ENCODE measurements around the gene RSRC1. TPM values are rescaled to one million over a fixed set of nuclear protein-coding genes. Genes with fewer than 3 reads are reported as not detected.

The RSRC1 gene
- polyA plus RNA-seq, 6 donors from 2014 or later, result 36.5 to 50.2 (median 42.7) TPM

DNA sequence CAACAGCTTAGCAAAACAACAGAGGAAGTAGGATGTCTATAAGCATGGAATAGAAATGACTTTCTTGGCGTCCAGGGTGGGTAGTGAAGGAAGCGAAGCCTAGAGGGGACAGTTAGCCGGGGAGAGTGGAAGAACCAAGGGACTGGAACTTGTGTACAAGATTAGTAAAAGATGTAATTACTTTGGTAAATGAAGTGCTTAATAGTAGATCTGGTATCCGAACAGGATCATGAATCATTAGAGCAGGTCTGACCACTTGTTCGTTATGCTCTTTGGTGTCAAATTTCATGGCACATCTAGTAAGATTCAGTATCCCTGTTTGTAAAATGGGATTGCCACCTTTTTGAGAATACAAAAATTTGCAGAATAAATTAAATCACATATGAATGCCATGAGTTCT, 348.6 kb downstream of the RSRC1 start:
- Mint-ChIP-seq H3K27me3 (no peaks in the 10 kb centered on the region), H3K27ac (peak overlapping the region in 1 of 6 donors; percentile 55), H3K9me3 (no peaks in the 10 kb centered on the region), H3K36me3 (peaks cover 0 to 7% of the 10 kb centered on the region in 2 donors), H3K4me1 (peaks cover 4 to 10% (median 9%) of the 10 kb centered on the region in 3 donors), H3K4me3 (peak overlapping the region in 1 of 8 donors; percentile 32)
- DNase-seq (no peak), ATAC-seq (ENCODE audit: low read depth in 2 of 2) (no peak)

DNA sequence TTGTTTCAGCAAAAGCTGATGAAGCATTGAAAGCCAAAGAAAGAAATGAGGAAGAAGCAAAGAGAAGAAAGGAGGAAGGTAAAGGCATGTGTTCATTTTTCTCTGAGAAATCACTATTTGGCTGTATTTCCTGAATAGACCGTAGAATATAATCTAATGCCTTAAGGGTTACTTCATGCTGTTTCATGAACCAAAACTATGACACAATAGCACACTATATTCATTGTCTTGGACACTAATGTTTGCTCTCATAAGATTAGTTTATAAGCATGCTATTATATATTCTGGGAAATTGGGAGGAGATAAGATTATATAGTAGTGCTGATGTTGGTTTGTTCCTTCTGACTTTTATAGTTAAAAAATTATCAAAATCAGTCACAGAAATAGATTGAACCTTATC, 351.0 kb downstream of the RSRC1 start:
- Mint-ChIP-seq H3K4me3 (no peak overlapping the region), H3K4me1 (peaks cover 3 to 10% (median 4%) of the 10 kb centered on the region in 3 donors), H3K27me3 (no peaks in the 10 kb centered on the region), H3K27ac (no peak overlapping the region), H3K9me3 (no peaks in the 10 kb centered on the region), H3K36me3 (no peaks in the 10 kb centered on the region)
- ATAC-seq (ENCODE audit: low read depth in 2 of 2) (no peak), DNase-seq (no peak)

DNA sequence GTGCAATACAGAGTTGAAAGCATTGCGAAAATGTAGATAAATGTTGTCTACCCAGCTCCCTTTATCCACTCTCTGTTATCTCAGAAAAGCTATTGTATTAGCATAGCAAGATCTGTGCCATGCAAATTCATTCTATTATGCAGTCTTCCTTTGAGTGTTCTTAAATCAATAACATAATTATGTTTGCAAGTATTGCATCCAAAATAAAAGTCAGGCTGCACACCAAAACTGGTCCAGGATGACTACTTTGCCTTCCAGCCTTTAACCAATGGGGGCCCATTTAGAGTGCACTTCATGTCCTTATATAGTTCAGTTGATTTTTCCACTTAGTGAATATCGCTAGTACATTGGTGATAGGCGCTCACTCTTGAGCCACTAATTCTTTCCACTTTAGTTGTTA, 353.7 kb downstream of the RSRC1 start:
- Mint-ChIP-seq H3K27me3 (no peaks in the 10 kb centered on the region), H3K4me3 (no peak overlapping the region), H3K27ac (peak overlapping the region in 1 of 6 donors; percentile 51), H3K36me3 (no peaks in the 10 kb centered on the region), H3K9me3 (no peaks in the 10 kb centered on the region), H3K4me1 (peaks cover 0 to 5% (median 4%) of the 10 kb centered on the region in 3 donors)
- no peak for ATAC-seq (ENCODE audit: low read depth in 2 of 2)
- no peak for DNase-seq

DNA sequence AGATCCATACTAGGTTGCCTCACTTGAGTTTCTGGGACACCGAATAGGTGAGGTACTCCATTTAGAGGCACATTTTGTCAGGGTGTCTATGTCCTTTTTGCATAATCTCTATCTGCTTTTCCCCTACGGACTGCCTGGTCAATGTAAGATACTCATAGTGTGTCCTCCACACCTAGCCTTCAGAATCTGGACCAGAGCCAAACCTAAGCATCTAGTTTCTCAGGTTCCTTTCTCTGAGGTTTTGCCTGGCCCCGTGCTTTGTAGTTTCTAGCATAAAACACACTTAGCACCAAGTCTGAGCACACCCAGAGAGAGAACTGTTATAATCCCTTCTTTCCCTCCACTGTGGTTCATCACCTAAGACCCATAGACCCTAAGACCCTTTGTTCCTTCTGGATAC, 355.2 kb downstream of the RSRC1 start:
- ATAC-seq (ENCODE audit: low read depth in 2 of 2) (no peak), DNase-seq (no peak)
- Mint-ChIP-seq H3K4me1 (peaks cover 0 to 4% (median 0%) of the 10 kb centered on the region in 3 donors), H3K9me3 (no peaks in the 10 kb centered on the region), H3K36me3 (no peaks in the 10 kb centered on the region), H3K4me3 (no peak overlapping the region), H3K27me3 (no peaks in the 10 kb centered on the region), H3K27ac (peak overlapping the region in 2 of 6 donors; percentile 25 to 33)

DNA sequence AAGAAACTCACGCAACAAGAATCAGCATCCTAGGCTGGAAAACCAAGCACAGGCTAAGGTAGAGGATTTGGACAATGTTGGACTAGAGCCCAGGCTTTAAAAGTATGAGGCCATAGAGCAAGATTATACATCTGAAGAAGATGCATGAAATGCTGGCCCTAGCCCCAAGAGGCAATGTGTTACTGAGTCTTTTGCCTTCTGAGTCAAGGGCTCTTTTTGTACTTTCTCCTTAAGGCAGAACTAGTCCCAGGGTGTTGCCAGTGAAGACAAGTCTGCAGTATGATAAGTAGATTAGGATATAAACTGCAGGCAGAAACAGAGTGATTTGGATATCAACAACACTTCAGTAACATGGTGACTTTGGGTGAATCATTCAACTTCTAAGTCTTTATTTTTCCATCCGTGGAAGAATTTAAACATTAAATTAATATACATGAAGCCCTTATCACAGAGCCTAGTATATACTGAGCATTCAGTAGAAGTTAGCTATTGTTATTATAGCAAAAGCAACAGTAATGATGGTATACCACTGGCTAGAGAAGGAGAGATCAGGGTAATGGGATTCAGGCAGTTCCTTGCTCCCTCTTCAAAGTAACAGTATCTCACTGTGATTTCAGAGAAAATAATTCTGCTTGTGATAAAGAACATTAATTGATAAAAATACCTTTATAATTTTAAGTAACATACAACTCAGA, 361.2 kb downstream of the RSRC1 start:
- no peaks in the 10 kb centered on the region for H3K4me1 Mint-ChIP-seq
- H3K27me3 Mint-ChIP-seq, result no peaks in the 10 kb centered on the region
- ATAC-seq (ENCODE audit: low read depth in 2 of 2) (no peak), DNase-seq (no peak)
- H3K9me3 Mint-ChIP-seq, result peaks cover 0 to 6% (median 0%) of the 10 kb centered on the region in 7 donors
- H3K27ac Mint-ChIP-seq, result no peak overlapping the region
- H3K36me3 Mint-ChIP-seq, result no peaks in the 10 kb centered on the region
- no peak overlapping the region for H3K4me3 Mint-ChIP-seq

DNA sequence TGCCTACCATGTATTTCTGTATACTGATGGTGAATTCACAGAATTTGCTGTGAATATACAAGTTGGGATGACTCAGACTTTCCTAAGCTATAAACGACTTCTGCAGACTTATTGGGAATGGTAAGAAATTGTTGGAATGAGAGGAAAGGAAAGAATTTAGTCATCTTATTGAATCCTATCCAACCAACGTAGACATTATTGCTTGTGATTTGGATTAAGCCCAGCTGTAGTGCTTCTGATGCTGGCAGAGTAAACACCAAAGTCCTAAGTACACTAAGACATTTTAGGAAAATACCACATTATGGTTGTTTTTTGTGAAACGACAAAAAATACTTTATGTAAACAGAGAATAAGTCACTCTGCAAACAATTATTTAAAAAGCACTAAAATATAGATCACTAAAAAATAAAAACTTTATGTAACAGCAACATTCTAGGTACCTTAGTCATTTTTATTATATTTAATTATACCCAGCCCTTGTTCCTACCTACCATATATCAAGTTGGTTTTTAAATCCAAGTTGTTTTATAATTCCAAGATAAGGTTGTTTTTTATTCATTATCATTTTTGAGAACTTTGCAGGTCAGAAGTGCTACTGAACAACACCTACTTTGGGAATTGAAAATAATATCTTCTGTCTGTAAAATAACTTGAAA, 361.9 kb downstream of the RSRC1 start:
- H3K27me3 Mint-ChIP-seq, result no peaks in the 10 kb centered on the region
- no peaks in the 10 kb centered on the region for H3K36me3 Mint-ChIP-seq
- H3K27ac Mint-ChIP-seq, result no peak overlapping the region
- DNase-seq, result no peak
- H3K4me1 Mint-ChIP-seq, result no peaks in the 10 kb centered on the region
- H3K9me3 Mint-ChIP-seq, result peaks cover 0 to 6% (median 0%) of the 10 kb centered on the region in 7 donors
- no peak overlapping the region for H3K4me3 Mint-ChIP-seq
- ATAC-seq (ENCODE audit: low read depth in 2 of 2), result no peak

DNA sequence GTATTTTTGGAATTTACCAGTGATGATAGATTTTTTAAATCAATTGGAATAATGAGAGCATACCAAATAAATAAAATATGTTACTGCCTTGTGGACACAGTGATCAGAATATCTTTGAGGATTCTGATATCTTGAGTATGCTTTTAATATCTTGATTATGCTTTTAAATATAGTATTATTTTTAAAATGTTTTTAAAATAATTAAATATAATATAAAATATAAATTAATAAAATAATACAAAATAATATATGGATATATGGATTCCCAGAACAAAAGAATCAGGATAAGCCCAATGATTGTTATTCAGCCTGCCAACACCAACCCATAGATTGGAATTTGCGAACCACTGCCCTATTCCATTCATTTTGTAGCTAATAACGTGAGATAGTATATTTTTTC, 369.2 kb downstream of the RSRC1 start:
- no peak for ATAC-seq (ENCODE audit: low read depth in 2 of 2)
- Mint-ChIP-seq H3K27ac (no peak overlapping the region), H3K4me3 (no peak overlapping the region), H3K4me1 (no peaks in the 10 kb centered on the region), H3K36me3 (no peaks in the 10 kb centered on the region), H3K9me3 (no peaks in the 10 kb centered on the region), H3K27me3 (no peaks in the 10 kb centered on the region)
- DNase-seq, result no peak

DNA sequence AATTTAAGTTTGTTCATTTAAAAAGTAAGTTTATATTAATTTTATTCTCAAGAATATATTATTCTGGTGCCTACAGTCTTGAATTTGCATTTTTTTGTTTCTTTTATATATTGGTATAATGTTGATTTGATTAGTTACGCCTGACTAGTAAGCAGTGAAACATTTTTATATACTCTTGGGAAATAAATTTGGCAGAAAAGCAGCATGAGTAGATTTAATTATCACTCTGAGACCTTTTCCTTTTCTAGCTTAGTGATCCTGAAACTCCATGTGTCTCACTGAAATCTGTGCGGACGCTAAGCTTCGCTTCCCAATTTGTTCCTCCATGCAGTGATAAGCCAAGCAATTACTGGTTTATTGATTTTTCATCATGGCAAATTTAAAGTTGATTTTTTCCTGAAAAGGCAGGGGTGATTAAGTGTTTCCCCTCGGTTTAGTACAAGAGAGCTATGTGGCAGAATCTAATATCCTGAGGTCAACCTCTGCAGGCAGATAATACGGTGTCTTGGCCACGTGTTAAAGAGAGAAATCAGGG, 373.9 kb downstream of the RSRC1 start:
- H3K4me1 Mint-ChIP-seq, result no peaks in the 10 kb centered on the region
- H3K9me3 Mint-ChIP-seq, result no peaks in the 10 kb centered on the region
- ATAC-seq (ENCODE audit: low read depth in 2 of 2), result no peak
- H3K36me3 Mint-ChIP-seq, result no peaks in the 10 kb centered on the region
- no peak overlapping the region for H3K27ac Mint-ChIP-seq
- H3K27me3 Mint-ChIP-seq, result no peaks in the 10 kb centered on the region
- no peak overlapping the region for H3K4me3 Mint-ChIP-seq
- DNase-seq, result no peak

DNA sequence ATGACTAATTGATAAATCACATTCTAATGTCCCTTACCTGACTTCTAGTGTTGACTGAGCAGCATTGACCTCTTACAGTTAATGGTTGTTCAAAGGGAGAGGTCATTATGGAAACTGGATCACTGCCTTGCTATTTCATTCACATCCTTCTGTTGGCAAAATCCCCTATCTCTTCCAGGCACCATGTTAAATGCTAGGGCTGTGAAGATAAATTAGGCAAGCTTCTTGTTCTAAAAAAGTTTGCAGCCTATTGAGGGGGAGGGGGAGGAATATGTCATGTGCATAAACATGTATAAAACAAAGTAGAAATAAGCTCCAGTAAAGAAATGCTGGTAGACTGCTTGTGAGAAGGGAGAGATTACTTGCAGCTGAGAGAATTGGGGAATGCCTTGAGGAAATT, 376.3 kb downstream of the RSRC1 start:
- no peaks in the 10 kb centered on the region for H3K27me3 Mint-ChIP-seq
- H3K4me3 Mint-ChIP-seq, result no peak overlapping the region
- peaks cover 0 to 8% (median 2%) of the 10 kb centered on the region in 7 donors for H3K9me3 Mint-ChIP-seq
- no peak for ATAC-seq (ENCODE audit: low read depth in 2 of 2)
- H3K27ac Mint-ChIP-seq, result no peak overlapping the region
- no peak for DNase-seq
- no peaks in the 10 kb centered on the region for H3K36me3 Mint-ChIP-seq
- no peaks in the 10 kb centered on the region for H3K4me1 Mint-ChIP-seq

DNA sequence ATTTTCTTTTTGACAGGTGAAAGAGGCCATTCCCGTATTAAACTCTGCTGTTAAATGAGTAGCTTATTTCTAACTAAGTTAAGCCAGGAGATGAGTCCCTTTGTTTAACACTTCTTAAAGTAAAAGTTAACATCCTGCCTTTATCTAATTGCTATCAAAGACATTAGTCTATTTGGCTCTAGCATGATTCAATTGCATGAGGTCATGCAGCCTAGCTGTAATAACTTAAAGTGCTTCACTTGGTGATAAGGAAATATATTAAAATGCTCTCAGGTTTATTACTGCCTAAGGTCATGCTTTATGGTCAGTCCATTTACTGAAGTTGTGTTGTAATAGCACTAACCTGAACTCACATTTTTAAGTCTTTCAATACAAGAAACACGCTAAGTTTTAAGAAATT, 378.8 kb downstream of the RSRC1 start:
- Mint-ChIP-seq H3K4me3 (no peak overlapping the region), H3K9me3 (peaks cover 0 to 10% (median 5%) of the 10 kb centered on the region in 7 donors), H3K36me3 (peaks cover 0 to 4% of the 10 kb centered on the region in 2 donors), H3K4me1 (no peaks in the 10 kb centered on the region), H3K27me3 (no peaks in the 10 kb centered on the region), H3K27ac (no peak overlapping the region)
- no peak for DNase-seq
- no peak for ATAC-seq (ENCODE audit: low read depth in 2 of 2)

DNA sequence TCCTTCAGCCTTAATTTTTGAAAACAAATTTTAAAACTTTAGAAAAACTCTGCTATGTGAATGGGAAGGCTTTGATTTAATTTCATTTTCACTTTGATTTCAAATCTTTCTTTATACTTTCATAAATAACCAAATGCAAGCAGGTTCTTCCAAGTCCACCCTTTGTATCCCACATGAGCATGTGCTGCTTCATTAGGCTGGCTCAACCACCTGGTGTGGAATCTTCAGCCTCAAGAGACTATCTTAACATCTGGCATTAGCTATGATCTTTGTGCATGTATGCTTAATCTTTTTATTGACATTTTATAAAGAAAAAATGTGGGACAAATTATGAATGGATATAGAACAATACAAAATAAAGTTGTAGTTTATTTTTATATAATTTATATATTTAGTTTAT, 379.3 kb downstream of the RSRC1 start:
- DNase-seq (no peak), ATAC-seq (ENCODE audit: low read depth in 2 of 2) (no peak)
- no peak overlapping the region for H3K27ac Mint-ChIP-seq
- no peaks in the 10 kb centered on the region for H3K27me3 Mint-ChIP-seq
- H3K4me3 Mint-ChIP-seq, result no peak overlapping the region
- peaks cover 0 to 4% of the 10 kb centered on the region in 2 donors for H3K36me3 Mint-ChIP-seq
- H3K4me1 Mint-ChIP-seq, result no peaks in the 10 kb centered on the region
- H3K9me3 Mint-ChIP-seq, result peaks cover 0 to 10% (median 5%) of the 10 kb centered on the region in 7 donors

DNA sequence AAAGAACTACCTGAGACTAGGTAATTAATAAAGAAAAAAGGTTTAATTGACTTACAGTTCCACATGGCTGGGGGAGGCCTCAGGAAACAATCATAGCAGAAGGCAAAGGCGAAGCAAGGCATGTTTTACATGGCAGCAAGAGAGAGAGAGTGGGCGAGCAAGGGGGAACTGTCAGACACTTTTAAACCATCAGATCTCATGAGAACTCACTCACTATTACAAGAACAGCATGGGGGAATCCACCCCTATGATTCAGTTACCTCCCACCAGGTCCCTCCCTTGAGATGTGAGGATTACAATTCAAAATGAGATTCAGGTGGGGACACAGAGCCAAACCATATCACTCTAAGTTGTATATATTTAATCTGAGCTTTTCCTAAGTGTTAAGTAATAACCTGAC, 382.1 kb downstream of the RSRC1 start:
- ATAC-seq (ENCODE audit: low read depth in 2 of 2) (no peak), DNase-seq (no peak)
- H3K9me3 Mint-ChIP-seq, result peaks cover 0 to 10% (median 7%) of the 10 kb centered on the region in 7 donors
- H3K27me3 Mint-ChIP-seq, result no peaks in the 10 kb centered on the region
- H3K4me3 Mint-ChIP-seq, result no peak overlapping the region
- H3K27ac Mint-ChIP-seq, result no peak overlapping the region
- H3K36me3 Mint-ChIP-seq, result peaks cover 9 to 10% of the 10 kb centered on the region in 2 donors
- peaks cover 0 to 3% (median 0%) of the 10 kb centered on the region in 3 donors for H3K4me1 Mint-ChIP-seq

DNA sequence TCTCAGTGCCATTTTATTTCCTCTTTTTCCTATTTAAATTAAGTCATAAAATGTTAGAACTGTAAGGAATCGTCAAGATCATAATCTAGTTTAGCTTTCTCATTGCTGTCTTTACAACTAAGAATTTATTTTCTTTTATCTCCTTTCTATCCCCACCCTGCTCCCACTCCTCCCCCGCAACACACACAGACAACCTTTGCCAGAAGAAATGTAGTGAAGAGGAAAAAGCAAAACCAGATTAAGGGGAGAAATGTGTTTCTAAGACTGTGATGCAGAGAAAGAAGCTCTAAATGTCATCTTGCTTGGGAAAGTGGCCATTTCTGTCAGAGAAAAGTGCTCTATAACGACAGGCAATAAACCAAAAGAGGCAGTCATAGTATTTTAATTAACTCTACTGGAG, 382.8 kb downstream of the RSRC1 start:
- no peak for DNase-seq
- Mint-ChIP-seq H3K27me3 (no peaks in the 10 kb centered on the region), H3K4me3 (no peak overlapping the region), H3K27ac (peak overlapping the region in 3 of 6 donors; percentile 5 to 60 (median 22)), H3K4me1 (peaks cover 0 to 3% (median 0%) of the 10 kb centered on the region in 3 donors), H3K36me3 (peaks cover 12 to 13% of the 10 kb centered on the region in 2 donors), H3K9me3 (peaks cover 0 to 16% (median 8%) of the 10 kb centered on the region in 7 donors)
- no peak for ATAC-seq (ENCODE audit: low read depth in 2 of 2)

DNA sequence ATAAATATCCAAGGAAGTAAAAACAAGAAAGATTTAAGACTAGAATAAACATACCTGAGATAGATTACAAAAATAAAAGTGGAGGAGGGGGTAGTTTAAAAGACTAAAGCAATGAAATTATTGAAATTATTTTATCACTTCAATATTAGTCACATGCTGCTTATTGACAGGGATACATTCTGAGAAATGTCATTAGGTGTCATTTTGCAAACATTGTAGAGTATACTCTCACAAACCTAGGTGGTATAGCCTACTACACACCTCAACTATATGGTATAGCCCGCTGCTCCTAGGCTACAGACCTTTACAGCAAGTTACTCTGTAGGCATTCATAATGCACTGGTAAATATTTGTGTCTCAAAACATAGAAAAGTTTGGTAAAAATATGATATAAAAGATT, 384.0 kb downstream of the RSRC1 start:
- DNase-seq (no peak), ATAC-seq (ENCODE audit: low read depth in 2 of 2) (no peak)
- Mint-ChIP-seq H3K4me1 (peaks cover 0 to 3% (median 0%) of the 10 kb centered on the region in 3 donors), H3K9me3 (peaks cover 0 to 27% (median 18%) of the 10 kb centered on the region in 7 donors), H3K36me3 (peaks cover 20 to 24% of the 10 kb centered on the region in 2 donors), H3K27ac (peak overlapping the region in 1 of 6 donors; percentile 30), H3K27me3 (no peaks in the 10 kb centered on the region), H3K4me3 (no peak overlapping the region)

Data from naive B cell (primary cell).